ACC112 (cell line): Measurements from ENCODE around the gene SIRT7.

Source experiments
- H2AFZ ChIP-seq: fragments of 200-600 bp; sonication (generic); one replicate; pipeline ENCODE4 v1.6.0; 2017; ENCODE audit warnings: antibody characterized with exemption, low read length; ENCODE audit not compliant: unreplicated experiment
- H3K27ac ChIP-seq: fragments of 200-600 bp; sonication (generic); 2 replicates; pipeline ENCODE4 v1.5.1; 2014; ENCODE audit warnings: low read depth, mild to moderate bottlenecking, antibody characterized with exemption, low read length, moderate library complexity
- H3K27me3 ChIP-seq: fragments of 200-600 bp; sonication (generic); 2 replicates; pipeline ENCODE4 v1.6.1; 2014; ENCODE audit warnings: mild to moderate bottlenecking, antibody characterized with exemption, low read length, moderate library complexity, mixed read lengths; ENCODE audit not compliant: insufficient read depth
- H3K36me3 ChIP-seq: fragments of 200-600 bp; sonication (generic); 2 replicates; pipeline ENCODE4 v1.6.1; 2016; ENCODE audit warnings: mild to moderate bottlenecking, antibody characterized with exemption, low read length, moderate library complexity, mixed read lengths; ENCODE audit not compliant: insufficient read depth
- H3K4me1 ChIP-seq: fragments of 200-600 bp; sonication (generic); one replicate; pipeline ENCODE4 v1.6.1; 2016; ENCODE audit warnings: low read length, mixed read lengths; ENCODE audit not compliant: insufficient read depth, unreplicated experiment, control insufficient read depth
- H3K4me3 ChIP-seq: fragments of 200-600 bp; sonication (generic); 2 replicates; pipeline ENCODE4 v1.5.1; 2014; ENCODE audit warnings: mild to moderate bottlenecking, low read depth, low read length
- H3K79me2 ChIP-seq: fragments of 200-600 bp; sonication (generic); one replicate; pipeline ENCODE4 v1.6.0; 2016; ENCODE audit warnings: low read length; ENCODE audit not compliant: control insufficient read depth, unreplicated experiment, insufficient read depth

SIRT7 gene, protein sequence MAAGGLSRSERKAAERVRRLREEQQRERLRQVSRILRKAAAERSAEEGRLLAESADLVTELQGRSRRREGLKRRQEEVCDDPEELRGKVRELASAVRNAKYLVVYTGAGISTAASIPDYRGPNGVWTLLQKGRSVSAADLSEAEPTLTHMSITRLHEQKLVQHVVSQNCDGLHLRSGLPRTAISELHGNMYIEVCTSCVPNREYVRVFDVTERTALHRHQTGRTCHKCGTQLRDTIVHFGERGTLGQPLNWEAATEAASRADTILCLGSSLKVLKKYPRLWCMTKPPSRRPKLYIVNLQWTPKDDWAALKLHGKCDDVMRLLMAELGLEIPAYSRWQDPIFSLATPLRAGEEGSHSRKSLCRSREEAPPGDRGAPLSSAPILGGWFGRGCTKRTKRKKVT

DNA sequence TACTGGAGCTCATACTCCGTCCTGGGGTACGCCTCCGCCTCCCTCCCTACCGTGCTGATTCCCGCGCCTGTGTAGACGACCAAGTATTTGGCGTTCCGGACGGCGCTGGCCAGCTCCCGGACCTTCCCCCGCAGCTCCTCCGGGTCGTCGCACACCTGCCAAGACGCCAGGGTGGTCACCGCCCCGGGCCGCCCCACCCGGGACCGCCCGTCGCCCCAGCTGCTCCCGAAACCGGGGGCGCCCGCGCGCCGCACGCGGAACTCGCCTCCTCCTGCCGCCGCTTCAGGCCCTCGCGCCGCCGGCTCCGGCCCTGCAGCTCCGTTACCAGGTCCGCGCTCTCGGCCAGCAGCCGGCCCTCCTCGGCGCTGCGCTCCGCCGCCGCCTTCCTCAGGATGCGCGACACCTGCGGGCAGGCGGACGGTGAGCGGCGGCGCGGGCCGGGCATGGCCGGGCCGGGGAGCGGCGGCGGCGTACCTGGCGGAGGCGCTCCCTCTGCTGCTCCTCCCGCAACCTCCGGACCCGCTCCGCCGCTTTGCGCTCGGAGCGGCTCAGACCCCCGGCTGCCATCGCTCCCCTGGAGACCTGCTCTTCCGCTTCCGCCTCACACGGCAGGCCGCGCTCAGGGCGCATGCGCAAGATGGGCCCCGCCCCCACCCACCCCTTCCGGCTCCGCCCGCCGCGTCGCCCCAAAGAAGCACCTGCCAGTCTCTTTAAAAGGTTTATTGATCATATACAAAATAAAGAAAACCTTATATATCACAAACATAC lies at the start of gene SIRT7:
Gene SIRT7 (minus strand): TSS at position 612 of the 768 bp plus-strand sequence. CDS start 45 bp downstream, at position 567.
- peaks cover 9% of the 10 kb centered on the region for H3K4me1 ChIP-seq
- H2AFZ ChIP-seq, result no peak within 1 kb of the TSS
- H3K27me3 ChIP-seq, result no peaks in the 10 kb centered on the region
- H3K36me3 ChIP-seq, result peaks cover 11% of the 10 kb centered on the region; the same call in 1 of the 2 replicates
- H3K27ac ChIP-seq, result peak within 1 kb of the TSS; percentile 26; the same call in 1 of the 2 replicates
- H3K4me3 ChIP-seq, result peak within 1 kb of the TSS; percentile 86
- peaks cover 33% of the 10 kb centered on the region for H3K79me2 ChIP-seq

DNA sequence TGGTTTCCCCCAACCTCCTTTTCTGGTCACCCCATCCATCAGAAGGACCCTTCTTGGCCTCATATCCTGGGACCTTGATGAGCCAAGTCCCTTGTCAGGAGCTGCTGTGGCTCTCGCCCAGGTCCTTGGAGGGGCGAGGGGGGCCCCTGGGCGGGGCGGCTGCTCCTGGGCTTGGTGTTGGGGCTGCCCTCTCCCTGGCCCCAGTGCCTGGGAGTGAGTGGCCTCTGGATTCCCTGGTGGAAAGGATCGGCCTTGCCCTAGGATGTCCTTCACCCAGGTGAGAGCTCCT lies 49.2 kb upstream of the SIRT7 start:
- H3K4me3 ChIP-seq, result no peak overlapping the region
- peaks cover 21% of the 10 kb centered on the region for H3K27me3 ChIP-seq
- no peak overlapping the region for H3K27ac ChIP-seq
- peaks cover 3% of the 10 kb centered on the region for H3K4me1 ChIP-seq
- H3K79me2 ChIP-seq, result no peaks in the 10 kb centered on the region
- no peak overlapping the region for H2AFZ ChIP-seq
- H3K36me3 ChIP-seq, result no peaks in the 10 kb centered on the region

DNA sequence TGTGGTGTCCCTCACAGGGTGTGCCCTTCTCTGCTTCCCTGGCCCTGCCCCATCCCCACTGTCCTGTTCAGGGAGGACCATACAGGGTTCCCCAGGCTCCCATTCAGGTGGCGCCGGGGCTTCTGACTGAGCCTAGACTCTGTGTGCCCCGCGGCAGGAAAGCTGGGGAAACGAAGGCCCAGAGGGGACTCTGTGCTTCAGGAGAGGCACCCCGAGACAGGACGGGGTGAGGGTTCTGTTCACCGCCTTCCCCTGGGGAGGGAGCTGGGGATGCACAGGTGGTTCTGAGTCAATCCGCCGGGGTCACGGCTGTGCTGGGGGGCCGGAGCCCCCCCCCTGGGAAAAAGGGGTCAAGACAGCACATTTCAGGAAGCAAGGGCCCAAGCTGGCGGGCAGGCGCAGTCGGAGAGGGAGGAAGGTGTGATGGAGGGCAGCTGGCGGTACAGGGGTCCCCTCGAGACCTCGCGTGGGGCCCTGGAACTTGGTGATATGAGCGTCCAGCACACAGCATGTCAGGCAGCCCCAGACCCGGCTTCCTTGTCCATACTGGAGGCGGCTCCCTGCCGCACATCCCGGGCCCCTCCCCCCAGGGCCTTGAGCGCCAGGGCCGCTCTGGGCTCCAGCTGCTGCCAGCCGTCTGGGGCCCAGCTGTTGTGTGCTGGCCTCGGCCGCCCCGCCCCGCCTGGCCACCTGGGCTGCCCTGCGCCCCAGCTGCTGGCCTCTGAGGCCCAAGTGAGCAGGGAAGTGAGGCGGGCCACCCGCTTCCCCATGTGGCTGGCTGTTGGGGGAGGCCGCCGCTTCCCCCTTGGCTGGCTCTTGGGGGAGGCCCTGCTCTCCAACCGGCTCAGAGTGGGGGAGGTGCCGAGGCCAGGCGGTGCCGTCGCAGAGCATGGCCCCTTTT lies 48.6 kb upstream of the SIRT7 start:
- no peak overlapping the region for H2AFZ ChIP-seq
- H3K36me3 ChIP-seq, result no peaks in the 10 kb centered on the region
- H3K79me2 ChIP-seq, result no peaks in the 10 kb centered on the region
- peaks cover 27% of the 10 kb centered on the region for H3K27me3 ChIP-seq
- H3K27ac ChIP-seq, result no peak overlapping the region
- no peak overlapping the region for H3K4me3 ChIP-seq
- H3K4me1 ChIP-seq, result peaks cover 3% of the 10 kb centered on the region

DNA sequence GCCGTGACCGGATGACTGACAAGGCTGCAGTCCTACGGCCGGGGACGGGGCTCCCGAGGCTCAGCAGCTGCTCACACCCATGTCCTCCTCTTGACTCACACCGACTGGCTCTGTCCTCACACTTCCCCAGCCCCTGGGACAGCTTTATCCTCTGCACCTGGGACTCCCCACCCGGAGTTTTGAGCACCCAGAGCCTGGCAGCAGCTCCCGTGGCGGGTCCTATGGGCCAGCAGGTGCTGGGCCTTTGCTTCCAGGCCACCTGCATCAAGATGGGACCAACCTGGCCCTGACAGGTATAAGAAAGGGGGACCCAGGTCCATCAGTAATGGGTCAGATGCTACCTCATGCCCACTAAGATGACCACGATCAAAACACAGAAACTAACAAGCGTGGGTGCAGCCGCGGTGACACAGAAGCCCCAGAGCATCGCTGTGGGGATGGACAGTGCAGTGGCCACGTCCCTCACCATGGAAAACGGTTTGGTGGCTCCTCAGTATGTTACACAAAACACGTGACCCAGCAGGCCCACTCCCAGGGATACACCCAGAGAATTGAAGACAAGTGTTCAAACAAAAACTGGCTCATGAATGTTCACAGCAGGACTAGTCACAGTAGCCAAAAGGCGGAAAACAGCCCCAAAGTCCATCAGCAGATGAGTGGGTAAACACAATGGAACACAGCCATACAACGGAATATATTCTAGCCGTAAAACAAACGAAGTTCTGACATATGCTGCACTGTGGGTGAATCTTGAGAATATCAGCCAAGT lies 46.3 kb upstream of the SIRT7 start:
- Histone ChIP-seq H2AFZ (no peak overlapping the region), H3K27ac (no peak overlapping the region), H3K27me3 (peaks cover 43% of the 10 kb centered on the region)

DNA sequence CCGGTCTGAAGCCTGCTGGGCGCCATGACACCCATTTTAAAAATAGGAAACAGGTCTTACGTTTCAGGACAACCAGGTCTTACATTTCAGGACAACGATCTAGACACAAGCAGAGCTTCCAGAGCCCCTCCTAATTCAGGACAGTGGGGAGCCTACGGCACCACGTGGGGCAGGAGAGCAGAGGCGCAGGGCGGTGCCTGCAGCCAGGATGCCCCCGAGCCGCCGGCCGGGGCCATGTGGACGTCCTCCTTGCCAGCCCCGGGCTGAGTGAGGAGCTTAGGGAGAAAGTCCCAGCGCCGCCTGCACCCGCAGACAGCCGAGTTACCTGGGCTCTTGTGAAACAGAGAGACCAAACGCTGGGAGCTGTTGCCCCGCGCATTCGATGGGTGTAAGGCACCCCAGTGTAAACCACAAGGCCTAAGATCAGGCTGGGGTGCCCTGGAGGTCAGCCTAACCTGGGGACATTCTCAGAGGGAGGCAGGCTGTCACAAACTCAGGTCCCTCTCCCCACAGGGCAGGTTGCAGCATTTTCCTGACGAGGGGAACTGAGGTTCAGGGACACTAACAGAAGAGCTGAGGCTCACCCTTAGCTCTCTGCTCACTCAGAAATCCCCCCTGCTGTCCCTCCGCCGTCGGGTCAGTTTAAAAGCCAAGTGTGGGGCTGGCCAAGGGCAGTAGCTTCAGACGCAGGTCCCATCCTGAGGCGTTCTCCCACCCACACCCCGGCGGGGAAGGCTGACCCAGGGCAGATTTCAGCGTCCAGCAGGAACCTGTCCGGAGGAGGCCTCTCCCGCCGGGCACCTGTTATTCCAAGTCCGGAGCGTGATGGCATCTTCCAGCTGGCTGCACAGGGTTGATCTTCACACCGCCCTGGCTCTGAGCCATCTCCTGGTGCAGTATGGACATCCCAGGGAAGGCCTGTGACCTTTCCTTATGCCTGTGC lies 44.8 kb upstream of the SIRT7 start:
- Histone ChIP-seq H3K4me3 (no peak overlapping the region), H2AFZ (no peak overlapping the region), H3K27ac (no peak overlapping the region), H3K4me1 (peaks cover 3% of the 10 kb centered on the region), H3K27me3 (peaks cover 57% of the 10 kb centered on the region), H3K36me3 (no peaks in the 10 kb centered on the region), H3K79me2 (no peaks in the 10 kb centered on the region)

More for the DNA sequence above, 46.3 kb upstream of the SIRT7 start:
- H3K4me1 ChIP-seq, result peaks cover 3% of the 10 kb centered on the region
- H3K79me2 ChIP-seq, result no peaks in the 10 kb centered on the region
- no peak overlapping the region for H3K4me3 ChIP-seq
- no peaks in the 10 kb centered on the region for H3K36me3 ChIP-seq

DNA sequence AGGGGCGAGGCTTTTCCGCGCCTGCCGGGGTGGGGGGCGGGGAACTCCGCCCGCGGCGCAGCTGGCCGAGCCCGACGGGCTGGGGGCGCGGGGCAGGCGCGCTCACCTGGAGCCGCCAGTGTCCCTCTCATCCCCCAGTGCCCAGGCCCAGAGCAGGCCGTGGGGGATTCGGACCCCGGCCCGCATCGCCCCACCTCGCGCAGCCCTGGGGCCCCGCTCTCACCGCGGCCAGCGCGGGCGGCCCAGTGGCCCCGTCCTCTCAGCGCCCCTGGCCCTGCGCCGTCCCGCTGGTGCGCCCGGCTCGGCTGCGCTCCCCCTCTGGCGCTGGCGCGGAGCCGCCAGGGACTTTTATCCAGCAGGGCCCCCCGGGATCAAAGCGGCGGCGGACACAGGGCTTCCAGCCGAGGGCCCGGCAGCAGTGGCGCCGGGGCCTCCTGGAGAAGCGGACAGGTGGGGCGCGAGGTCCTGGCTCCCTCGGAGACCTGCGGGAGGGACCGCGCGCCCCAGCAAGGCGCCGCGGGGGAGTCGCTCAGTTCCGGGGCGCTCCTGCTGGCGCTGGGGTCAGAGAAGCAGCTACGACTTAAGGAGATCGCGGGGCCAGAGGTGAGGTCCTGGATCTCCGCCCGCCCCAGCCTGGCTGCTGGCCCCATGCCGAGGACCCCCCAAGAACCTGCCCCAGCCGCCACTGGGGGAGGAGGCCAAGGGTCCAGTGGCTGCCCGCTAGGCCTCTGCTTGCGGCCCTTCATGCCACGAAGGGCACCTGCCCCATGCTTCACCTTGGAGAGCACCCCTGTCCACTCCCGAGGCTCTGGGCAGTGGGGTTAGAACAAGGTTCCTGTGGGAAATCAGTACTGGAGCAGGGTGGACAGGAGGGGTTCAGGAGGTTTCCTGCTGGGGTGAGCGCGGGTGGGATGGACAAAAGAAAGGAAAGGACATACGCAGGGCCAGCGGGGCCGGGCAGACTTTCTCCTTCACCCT lies 43.8 kb upstream of the SIRT7 start:
- Histone ChIP-seq H3K4me3 (no peak overlapping the region), H2AFZ (no peak overlapping the region), H3K79me2 (no peaks in the 10 kb centered on the region), H3K4me1 (no peaks in the 10 kb centered on the region), H3K27ac (no peak overlapping the region), H3K27me3 (peaks cover 57% of the 10 kb centered on the region), H3K36me3 (no peaks in the 10 kb centered on the region)

DNA sequence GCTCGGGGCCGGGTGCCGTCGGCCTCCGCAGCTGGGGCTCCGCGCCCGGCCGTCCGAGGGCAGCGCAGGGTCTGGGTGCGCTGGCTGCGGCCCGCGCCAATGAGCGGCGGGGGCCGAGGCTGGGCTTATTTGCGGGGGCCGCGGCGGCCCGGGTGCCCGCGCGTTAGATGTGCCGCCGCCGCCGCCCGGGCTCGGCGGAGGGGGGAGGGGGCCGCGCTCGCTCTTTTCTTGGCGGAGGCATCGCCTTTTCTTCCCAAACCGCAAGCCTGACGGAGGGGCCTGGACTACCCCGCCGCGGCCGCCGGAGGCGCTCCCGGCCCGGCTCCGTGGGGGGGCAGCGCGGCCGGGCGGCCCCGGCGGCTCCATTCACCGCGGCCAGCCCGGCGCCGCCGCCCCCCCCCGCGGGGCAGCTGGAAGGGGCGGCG lies 43.1 kb upstream of the SIRT7 start, which contains the start of gene NOTUM:
Gene NOTUM (minus strand): TSS at position 101 of the 425 bp plus-strand sequence. CDS start 278 bp downstream, outside the sequence.
- Histone ChIP-seq H3K4me3 (0 out of 2 replicates have a peak within 1 kb of the TSS, but pooled peaks have one; percentile 33), H3K4me1 (no peaks in the 10 kb centered on the region), H2AFZ (no peak within 1 kb of the TSS), H3K79me2 (no peaks in the 10 kb centered on the region), H3K27me3 (peaks cover 57% of the 10 kb centered on the region), H3K27ac (no peak within 1 kb of the TSS), H3K36me3 (no peaks in the 10 kb centered on the region)

DNA sequence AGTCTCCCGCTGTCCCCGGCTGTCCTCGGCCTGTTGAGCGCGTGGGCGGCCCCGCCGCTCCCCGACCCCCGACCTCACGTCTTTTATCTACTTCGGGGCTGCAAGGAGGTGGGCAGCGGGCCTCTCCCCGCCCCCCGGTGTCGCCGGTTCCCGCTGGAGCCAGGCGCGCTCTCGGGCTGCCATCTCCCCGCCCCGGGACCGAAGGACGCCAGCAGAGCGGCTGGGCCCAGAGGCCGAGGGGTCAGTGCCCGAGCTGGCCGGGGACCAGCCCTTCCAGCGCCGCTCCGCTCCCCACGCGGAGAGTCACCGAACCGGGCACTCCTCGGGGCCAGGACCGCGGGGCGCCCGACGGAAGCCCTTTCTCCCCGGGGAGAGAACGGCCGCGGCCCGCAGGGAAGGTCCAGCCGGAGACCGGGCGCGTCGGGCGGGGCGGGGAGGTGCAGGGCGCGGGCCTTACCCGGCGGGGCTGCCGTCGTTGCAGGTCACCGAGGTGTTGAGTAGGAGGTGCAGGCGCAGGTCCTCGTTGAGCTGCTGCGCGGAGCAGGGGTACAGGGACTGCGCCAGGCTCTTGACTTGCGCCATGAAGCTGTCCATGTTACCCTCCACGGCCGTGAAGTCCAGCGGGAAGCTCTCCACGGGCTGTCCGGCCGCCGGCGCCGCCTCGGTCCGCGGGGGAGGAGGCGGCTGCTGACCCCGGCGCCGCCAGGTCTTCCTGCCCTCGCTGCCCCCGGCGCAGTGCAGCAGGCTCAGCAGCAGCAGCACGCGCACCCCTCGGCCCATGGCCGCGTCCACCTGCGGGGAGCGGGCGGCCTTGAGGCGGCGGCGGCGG lies 42.4 kb upstream of the SIRT7 start:
- H3K36me3 ChIP-seq, result no peaks in the 10 kb centered on the region
- H3K27me3 ChIP-seq, result peaks cover 57% of the 10 kb centered on the region
- H3K27ac ChIP-seq, result no peak overlapping the region
- peak overlapping the region; percentile 33; the same call in 1 of the 2 replicates for H3K4me3 ChIP-seq
- H3K4me1 ChIP-seq, result no peaks in the 10 kb centered on the region
- H2AFZ ChIP-seq, result no peak overlapping the region
- H3K79me2 ChIP-seq, result no peaks in the 10 kb centered on the region
